ENCODE measurements around the gene OXCT2.

The OXCT2 gene

DNA sequence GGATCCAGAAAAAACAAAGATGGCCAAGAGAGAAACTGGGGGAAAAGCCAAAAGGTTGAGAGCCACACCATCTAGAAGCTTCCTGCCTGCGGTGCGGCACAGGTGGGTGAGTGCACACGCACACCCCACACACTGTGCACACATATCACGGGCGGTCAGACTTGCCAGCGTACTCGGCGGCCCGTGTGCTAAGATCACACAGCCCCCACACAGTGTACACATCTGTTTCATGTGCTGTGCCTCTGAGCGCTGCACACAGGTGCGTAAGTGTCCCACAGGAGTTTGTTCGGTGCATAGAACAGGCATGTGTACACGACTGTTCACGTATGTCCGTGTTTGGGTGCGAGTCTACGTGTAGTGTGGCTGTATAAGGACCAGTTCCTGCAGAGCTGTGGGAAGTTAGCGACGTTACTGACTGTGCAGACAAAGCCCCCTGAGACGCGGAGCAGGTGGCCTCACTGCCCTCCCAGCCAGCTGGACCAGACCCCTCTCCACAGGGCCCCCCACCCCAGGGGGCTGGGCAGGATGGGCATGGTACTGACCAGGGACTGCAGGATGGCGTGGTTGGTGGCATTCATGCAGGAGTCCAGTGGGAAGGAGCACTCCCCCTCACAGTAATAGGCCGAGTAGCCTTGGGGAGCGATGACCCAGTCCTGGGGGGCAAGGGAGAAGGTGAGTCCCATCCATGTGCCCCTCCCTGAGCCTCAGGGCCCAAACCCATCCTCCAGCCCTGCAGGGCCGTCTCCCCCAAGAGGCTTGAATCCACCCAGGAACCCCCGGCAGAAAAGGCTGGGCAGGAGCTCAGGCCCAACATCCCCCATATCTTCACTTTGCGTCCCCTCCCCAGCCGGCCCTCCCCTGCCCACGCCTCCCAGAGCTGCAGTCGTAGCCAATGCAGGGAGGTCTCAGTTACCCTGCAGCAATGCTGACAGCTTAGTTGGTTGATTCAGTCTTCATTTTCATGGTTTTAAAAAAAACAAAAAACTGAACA lies 8.3 kb downstream of the OXCT2 start:
- DNase-seq (ENCODE audit: low read depth in 2 of 2) = no peak

DNA sequence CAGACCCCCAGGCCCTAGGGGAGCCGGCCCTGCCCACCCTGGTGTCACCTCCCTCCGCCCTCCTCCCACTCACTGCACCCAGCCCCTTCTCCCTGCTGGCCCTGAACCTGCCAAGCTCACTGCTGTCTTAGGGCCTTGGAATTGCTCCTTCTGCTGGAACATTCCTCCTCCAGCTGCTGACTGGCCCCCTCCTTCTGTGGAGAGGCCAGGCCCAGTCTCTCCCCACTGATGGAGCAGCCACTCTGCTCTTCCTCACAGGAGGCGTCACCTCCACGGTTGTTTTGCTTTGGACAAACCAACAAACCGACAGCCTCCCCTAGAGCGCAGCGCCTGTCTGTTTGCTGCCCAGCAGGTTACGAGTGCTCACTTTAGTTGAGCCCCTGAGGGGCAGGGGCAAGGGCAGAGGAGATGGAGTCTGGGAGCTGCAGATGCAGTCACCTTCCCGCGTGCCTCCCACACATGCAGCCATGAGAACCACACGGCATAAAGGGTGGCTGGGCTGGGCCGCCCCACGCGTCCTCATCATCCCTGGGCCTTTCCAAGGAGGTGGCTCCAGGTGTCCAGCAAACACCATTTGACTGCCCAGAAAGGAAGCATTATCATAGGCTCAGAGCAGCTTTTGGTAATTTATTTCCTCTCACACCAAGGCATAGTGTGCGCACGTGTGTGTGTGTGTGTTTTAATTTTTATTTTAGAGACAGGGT lies 9.4 kb downstream of the OXCT2 start:
- DNase-seq (ENCODE audit: low read depth in 2 of 2) = no peak

DNA sequence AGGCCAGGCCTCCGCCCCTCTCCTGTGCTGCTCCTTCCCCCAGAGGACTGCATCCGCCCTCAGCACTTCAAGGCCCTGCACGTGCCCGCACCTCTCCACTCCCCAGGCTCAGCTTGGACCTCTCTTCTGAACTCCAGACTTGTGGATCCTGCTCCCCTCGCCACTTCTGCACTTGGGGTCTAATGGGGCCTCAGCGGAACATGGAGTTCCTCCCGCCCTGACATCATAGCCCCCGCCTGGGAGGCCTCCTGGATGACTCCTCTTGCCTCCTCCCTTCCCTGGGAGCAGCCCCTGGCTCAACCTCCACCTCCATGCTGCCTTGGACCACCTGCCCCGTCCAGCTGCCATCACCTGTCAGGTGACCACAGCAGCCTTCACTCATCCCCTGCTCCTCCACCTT lies 10.1 kb downstream of the OXCT2 start:
- no peak for DNase-seq (ENCODE audit: low read depth in 2 of 2)

DNA sequence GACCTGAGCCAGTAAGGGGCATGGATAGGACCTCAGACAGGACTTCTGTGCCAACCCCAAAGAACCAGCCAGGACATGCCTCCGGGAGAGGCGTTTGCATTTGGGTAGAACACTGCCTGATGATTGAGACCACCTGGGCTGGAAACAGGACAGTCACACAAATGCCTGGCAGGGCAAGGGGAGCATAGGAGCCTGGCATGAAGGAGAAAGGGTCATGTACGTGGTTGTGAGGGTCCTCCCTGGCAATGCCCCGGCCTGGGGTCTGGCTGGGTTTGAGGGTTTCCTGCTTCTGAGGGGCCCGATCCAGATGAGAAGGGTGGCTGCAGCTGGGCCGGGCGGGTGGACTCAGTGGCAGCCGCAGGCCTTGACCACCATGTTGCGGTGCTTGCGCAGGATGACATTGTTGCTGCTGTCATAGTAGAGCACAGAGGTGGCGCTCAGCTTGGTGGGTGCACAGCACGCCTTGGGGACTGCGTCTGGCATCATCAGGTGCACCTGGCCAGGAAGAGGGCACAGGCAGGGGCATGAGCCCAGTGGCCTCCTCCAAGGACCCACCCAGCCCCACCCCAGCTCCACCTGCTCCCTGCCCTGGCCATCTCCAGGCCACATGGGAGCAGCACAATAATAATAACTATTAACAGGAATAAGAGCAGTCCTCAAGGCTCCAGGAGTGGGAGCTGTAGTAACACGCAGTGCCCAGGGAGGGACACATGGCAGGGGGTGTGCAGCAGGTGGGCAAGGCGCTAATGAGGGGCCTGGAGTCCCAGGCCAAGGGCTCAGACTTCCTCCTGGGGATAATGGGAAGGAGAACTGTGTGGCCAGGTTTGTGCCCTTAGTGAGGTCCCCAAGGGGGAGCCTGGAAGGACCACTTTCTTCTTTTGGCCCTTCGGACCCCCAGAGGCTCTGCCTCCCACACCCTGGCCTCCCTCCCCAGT lies 10.8 kb downstream of the OXCT2 start:
- no peak for DNase-seq (ENCODE audit: low read depth in 2 of 2)

DNA sequence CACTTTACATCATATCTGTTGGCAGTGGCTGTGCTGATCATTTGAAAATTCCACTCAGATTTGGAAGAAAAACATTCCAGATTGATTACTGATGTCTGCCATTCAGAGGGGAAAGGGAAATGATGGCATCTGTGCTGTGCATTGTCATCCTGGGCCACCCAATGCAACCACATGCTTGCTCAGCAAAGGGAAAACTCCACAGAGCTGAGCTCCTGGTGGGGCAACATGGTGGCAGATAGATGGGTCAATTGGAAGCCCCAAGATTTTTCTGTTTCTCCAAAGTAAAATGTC lies 11.8 kb downstream of the OXCT2 start:
- DNase-seq (ENCODE audit: low read depth in 2 of 2) = no peak

DNA sequence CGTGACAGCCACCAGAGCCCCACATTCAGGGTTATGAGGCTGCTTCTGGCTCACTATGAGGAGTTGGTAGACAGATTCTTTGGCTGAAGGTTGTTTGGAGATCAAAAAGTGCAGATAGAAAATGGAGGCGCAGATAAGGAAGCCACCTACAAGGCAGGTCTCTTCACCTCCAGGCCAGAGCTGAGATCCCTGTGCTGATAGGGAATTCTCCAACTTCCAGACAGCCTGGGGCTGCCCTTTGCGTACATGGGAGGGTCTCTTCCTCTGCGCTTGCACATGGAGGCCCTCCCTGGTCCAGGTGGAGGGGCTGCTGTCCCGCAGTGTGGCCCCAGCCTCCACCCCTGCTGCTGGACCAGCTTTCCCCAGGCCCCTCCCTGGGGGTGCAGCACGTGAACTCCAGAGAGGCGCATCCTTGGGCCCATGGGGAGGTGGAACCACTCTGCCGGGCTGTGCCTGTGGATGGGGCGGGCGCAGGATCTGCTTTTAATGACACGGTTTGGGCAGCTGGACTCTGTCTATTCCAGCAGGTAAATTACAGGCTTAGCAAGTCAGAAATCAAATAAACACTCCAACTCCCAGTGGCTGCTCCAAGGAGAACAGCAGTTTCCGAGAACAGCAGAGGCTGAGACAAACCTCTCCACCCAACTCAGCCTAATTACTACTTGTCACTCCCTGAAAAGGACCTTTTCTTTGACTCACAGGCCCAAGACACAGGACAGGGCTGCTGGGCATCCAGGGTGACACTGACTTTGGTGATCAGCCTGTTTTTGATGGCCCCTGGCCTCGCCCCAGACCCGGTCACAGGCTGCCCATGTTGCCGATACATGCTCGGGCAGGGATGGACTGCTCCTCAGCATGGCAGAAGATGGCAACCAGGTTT lies 12.4 kb downstream of the OXCT2 start:
- DNase-seq (ENCODE audit: low read depth in 2 of 2) = no peak

DNA sequence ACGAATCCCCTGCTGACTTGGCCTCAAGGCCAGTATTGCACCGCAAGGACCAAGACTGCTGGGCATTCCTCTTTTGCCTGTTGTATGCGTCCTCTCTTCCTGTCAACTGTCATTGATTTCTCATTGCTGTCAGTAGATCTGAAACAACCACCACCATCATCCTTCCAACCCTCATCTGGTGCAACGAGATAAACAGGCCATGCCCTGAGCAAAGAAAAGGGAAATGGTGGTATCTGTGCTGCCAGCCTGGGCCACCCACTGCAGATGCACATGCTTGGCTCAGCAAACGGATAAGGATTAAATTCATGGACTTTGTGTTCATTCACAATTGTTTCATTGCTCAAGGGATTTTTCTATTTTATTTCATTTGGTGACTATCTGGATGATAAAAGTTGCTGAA lies 13.6 kb downstream of the OXCT2 start:
- no peak for DNase-seq (ENCODE audit: low read depth in 2 of 2)

DNA sequence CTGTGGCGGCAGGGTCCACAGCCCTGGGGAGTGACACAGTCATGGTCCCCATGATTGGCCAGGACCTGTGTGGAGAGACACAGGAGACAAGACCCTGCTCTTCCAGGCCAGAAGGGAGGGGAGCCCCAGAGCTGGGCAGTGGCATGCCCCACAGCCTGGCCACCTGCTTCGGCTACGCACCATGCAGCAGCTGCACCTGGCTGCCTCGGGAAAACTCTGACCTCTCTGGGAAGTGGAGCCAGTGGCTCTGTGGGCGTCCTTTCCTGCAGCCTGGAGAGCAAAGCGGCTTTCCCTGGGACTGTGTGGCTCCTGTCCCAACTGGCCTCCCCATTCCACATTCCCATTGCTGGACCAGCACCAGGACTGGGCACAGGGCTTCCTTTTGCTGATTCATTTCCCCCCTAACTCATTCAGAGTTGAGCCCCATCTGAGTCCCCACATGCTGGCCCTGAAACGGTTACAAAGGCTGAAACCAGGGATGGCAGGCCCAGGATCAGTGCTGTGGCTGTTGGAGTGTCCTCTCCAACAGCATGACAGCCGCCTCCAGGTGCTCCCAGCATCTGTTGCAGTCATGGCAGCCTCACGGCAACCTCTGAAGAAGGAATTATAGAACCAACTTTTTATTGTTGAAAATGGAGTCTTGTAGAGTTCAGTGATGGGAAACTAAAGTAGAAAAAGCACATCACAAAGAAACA lies 15.0 kb downstream of the OXCT2 start:
- DNase-seq (ENCODE audit: low read depth in 2 of 2) = no peak

DNA sequence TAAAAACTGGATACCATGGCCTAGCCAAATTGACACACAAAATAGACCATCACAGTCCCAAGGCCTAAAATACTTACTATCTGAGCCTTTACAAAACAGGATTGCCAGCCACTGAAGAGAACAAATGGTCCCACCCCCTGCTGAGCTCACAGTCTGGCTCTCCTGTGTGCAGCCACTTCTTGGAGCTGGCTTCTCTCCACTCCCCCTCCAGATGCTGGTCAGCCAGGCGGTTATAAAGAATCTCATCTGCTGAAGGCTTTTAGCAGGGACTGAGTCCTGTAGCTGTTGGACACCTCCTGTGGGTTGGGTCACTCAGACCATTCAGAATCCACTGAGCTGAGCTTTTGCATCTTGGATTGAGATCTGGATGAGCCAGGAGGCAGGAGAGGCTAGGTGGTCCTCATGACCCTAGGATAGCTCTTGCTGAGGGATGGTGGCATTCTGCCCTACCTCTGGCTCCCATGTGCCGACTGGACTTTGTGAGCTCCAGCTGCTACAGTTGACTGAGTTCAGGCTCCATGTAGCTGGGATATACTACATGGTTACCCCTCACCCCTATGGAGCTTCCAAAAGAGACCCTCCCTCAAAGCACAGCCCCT lies 16.1 kb downstream of the OXCT2 start:
- no peak for DNase-seq (ENCODE audit: low read depth in 2 of 2)

DNA sequence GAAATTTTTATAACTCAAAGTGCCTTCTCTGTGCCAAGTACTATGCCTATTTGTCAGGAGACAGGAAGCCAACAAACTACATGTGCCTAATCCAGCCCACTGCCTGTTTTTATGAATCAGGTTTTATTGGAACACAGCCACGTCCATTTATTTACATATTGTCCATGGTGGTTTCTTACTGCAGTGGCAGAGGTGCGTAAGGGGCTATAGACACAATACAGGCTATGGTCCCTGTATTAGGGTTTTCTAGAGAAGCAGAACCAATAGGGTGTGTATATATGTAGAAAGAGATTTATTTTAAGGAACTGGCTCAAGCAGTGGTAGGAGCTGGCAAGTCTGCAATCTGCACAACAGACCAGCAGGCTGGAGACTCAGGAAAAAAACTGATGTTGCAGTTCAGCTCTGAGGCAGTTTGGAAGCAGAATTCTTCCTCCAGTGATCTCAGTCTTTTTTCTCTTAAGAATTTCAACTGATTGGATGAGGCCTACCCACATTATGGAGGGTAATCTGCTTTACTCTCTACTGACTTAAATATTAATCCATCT lies 17.1 kb downstream of the OXCT2 start:
- DNase-seq (ENCODE audit: low read depth in 2 of 2) = no peak

DNA sequence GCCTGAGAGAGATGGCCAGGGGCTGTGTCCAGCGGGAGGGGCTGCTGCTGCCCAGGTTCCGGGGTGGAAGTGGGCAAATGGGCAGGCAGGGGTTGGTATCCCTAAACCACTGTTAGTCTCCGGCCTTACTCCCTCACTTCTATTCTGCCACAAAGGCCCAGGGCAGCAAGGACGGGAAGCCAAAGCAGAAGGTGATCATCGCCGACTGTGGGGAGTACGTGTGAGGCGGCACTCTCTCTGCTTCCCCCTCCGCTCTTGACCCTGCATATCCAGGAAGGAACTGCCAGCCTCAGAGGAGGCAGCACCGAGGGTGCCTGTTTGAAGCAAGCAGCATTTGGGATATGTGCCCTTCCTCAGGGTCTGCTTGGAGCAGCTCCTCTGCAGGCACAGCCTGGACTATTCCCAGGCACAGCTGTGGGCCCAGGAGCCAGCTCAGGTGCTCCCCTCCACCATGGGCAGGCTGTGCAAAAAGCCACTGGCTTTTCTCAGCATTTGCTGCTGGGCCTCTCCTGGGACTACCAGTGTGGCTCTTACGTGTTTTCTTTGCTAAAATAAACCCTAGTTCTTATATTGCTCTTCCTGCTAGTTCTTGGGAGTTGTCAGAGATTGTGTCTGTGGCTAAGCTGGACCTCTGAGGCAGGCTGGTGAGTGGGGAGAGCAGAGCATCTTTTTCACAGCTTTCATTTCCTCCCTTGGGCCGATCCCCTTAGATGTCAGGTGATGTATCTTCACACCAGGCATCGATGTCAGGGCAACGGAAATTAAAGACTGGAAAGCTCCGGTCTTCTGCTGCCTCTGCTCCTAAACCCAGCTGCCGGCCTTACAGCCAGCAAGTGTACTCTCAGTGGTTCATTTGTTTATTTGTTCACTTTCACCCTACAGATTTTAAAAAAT lies 17.8 kb downstream of the OXCT2 start:
- DNase-seq (ENCODE audit: low read depth in 2 of 2) = no peak

DNA sequence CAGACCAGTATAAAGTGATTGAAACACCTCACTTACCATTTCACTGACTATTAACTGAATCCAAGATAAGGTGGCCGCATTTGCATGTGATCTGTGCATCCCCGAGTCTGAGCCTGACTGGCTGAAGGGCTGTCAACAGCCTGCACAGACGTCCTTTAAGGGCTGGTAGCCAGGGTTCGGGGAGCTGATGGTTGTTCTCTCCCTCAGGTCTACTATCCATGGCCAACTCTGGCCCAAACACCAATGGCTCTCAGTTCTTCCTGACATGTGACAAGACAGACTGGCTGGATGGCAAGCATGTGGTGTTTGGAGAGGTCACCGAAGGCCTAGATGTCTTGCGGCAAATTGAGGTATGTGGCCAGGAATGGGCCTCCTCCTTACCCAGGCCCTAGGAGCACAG lies 18.4 kb downstream of the OXCT2 start:
- no peak for DNase-seq (ENCODE audit: low read depth in 2 of 2)

DNA sequence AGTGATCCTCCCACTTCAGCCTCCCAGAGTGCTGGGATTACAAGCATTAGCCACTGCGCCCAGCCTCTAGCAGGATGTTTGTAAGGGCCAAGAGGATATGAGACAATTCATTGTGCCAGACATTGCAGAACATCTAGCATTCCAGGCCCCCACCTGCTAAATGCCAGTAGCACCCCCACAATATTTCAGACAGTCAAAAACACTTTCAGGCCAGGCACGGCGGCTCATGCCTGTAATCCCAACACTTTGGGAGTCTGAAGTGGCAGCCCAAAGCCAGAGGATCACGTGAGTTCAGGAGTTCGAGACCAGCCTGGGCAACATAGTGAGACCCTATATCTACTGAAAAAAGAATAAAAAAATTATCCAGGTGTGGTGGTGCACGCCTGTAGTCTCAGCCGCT lies 19.6 kb downstream of the OXCT2 start:
- DNase-seq (ENCODE audit: low read depth in 2 of 2) = no peak

DNA sequence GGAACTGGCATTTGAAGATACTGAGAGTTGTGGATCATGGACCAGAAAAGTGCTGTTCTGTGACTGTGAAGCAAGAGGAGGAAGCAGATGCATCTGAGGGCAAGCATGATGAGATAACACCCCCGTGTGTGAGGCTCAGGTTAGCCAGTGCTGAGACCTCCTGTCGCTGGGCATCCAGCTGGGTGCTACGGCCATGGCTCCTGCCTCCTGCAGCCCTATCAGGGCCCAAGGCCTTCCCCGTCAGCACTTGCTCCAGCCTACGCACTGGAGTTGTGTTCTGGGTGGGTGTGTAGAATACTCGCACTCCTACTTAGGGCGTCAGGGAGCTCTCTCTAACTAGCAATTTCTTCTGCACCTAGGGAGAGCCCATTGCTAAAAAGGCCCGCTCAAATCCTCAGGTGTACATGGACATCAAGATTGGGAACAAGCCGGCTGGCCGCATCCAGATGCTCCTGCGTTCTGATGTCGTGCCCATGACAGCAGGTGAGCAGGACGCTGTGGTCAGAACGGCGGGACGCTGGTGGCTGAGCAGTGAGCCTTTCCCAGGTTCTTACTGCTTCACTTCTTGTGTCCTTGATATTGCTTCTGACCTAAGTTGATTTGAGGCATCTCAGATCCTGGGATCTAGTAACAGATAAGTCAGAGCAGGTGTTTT lies 26.0 kb downstream of the OXCT2 start:
- no peak for DNase-seq (ENCODE audit: low read depth in 2 of 2)

DNA sequence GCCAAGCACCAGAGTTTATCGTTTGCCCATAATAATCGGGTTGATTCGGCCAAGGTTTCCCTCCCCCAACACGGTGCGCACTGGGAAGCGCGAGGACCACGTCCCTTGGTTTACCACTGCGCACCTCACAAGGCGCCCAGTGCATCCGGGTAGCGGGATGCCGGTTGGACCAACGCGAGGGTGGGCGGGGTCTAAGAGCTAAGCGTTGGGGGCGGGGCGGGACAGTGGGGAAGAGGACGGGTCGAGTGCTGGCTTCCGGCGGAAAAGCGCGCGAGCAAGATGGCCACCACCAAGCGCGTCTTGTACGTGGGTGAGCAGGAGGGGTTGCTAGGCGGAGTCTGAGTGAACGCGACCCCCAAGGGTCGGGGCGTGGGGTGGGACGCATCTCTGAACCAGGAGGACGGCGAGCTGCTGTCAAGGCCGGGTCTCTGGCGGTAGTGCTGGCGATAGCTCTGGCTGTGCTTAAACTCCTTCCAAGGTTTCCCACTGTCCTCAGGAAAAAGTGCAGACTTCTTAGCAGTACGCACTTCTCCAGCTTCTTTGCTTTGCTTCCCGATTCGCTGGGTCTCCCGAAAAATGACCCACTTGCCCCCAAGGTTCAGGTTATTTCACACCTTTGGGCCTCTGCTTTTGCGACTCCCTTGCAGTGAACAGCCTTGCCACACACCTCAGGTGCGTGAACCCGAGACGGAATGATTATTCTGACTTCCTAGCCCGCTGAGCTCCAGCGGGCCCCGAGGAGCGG lies 32.4 kb downstream of the OXCT2 start, which contains the start of gene PPIE:
Gene PPIE (plus strand): TSS at position 261 of the 745 bp plus-strand sequence. CDS start 19 bp downstream, at position 280.
- DNase-seq (ENCODE audit: low read depth in 2 of 2) = peak; percentile 64 to 68

DNA sequence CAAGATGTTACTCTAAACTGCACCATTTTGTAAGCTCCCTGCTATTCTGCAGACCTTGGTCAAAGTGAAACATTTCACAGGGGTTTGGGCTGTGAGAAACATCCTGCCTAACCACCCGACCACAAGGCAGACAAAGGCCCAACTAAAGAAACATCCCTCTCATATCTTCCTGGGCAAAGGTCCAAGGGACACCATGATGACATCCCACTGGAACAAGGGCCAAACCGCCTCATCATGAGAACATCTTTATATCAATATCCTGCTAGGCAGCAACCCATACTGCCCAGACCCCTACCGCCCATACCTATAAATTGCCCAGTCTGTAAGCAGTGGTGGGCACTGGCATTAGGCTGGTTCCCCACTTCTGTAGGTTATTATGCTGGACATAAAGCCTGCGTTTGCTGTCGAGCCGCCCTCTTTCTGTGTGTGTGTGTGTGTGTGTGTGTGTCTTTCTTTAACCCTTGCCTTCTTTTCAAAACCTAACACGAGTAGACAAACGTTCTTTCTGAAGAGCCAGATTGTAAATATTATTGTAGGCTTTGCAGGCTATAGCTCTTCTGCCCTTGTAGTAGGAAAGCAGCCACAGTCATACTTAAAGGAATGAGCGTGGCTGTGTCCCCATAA lies 33.5 kb downstream of the OXCT2 start:
- peak; percentile 19 to 21 for DNase-seq (ENCODE audit: low read depth in 2 of 2)

DNA sequence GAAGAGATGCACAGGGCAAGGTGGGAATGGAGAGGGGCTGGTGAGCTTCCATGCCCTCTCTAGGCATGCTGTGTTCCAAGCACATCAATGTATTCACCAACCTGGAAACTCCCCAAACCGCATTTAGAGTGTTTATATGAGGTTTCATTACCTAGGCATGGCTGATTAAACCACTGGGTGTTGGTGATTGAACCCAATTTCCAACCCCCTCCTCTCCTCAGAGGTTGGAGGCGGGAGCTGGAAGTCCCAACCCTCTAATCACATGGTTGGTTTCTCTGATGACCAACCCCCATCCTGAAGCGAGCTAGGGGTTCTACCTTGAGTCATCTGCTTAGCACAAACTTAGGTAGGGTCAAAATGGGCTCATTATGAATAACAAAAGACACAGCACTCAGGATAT lies 35.4 kb downstream of the OXCT2 start:
- DNase-seq (ENCODE audit: low read depth in 2 of 2) = no peak
